ENCODE data around the gene TCAIM.

The TCAIM gene

GRCh38 chr3:44338010-44338827, at the start of gene TCAIM (continued):
- no peak for TF ChIP-seq ZNF398 (tag by site-specific recombination; IDR thresholded peaks at IDR 0.05)
- TF ChIP-seq REST (tag by site-specific recombination; IDR thresholded peaks at IDR 0.05): no peak
- no peak for TF ChIP-seq BCL11A (tag by site-specific recombination; IDR thresholded peaks at IDR 0.05; ENCODE audit: low read depth)
- TF ChIP-seq RBAK (tag by site-specific recombination; IDR thresholded peaks at IDR 0.05): no peak
- no peak for TF ChIP-seq ZNF658 (tag by site-specific recombination; IDR thresholded peaks at IDR 0.05)
- no peak for TF ChIP-seq ZNF747 (tag by site-specific recombination; IDR thresholded peaks at IDR 0.05)
- peak; percentile 99 for TF ChIP-seq PRDM10 (tag by site-specific recombination; IDR thresholded peaks at IDR 0.05)
- no peak for TF ChIP-seq ZNF184 (tag by site-specific recombination; IDR thresholded peaks at IDR 0.05)
- TF ChIP-seq SCRT2 (tag by site-specific recombination; IDR thresholded peaks at IDR 0.05): peak; percentile 76; the same call in 1 of the 2 replicates
- no peak for TF ChIP-seq ZNF664 (tag by site-specific recombination; IDR thresholded peaks at IDR 0.05)
- no peak for TF ChIP-seq ZNF830 (tag by site-specific recombination; IDR thresholded peaks at IDR 0.05; ENCODE audit: low read depth)
- TF ChIP-seq ZNF777 (tag by site-specific recombination; IDR thresholded peaks at IDR 0.05; ENCODE audit: borderline replicate concordance): no peak
- TF ChIP-seq ZNF16 (tag by site-specific recombination; IDR thresholded peaks at IDR 0.05; ENCODE audit: low read depth): no peak
- TF ChIP-seq ZNF280D (tag by site-specific recombination; IDR thresholded peaks at IDR 0.05): no peak
- TF ChIP-seq ZNF302 (tag by site-specific recombination; IDR thresholded peaks at IDR 0.05; ENCODE audit: low read depth): no peak
- peak; percentile 97 for TF ChIP-seq ZBTB8A (tag by site-specific recombination; IDR thresholded peaks at IDR 0.05)
- TF ChIP-seq ZNF324 (tag by site-specific recombination; IDR thresholded peaks at IDR 0.05): peak; percentile 77; the same call in 1 of the 2 replicates
- no peak for TF ChIP-seq ZNF404 (tag by site-specific recombination; IDR thresholded peaks at IDR 0.05)
- no peak for TF ChIP-seq ZSCAN18 (tag by site-specific recombination; IDR thresholded peaks at IDR 0.05)
- TF ChIP-seq ZNF558 (tag by site-specific recombination; IDR thresholded peaks at IDR 0.05): no peak
- no peak for TF ChIP-seq SCRT1 (tag by site-specific recombination; IDR thresholded peaks at IDR 0.05; ENCODE audit: borderline replicate concordance)
- TF ChIP-seq ZXDB (tag by site-specific recombination; IDR thresholded peaks at IDR 0.05): peak; percentile 88
- no peak for TF ChIP-seq OSR2 (tag by site-specific recombination; IDR thresholded peaks at IDR 0.05)
- TF ChIP-seq ZNF2 (tag by site-specific recombination; IDR thresholded peaks at IDR 0.05): peak; percentile 81

Data from HEK293 (cell line).